Esophagus muscularis mucosa (tissue), 4 donors: ENCODE data around the gene LMO2. TPM values are rescaled to one million over a fixed set of nuclear protein-coding genes. Genes with fewer than 3 reads are reported as not detected.

Source experiments
- DNase-seq: peaks from one replicate; pipeline ENCODE4 v3.0.0-alpha.2; 2017; ENCODE audit errors: extremely low spot score
- H3K27ac ChIP-seq, 4 donors: fragments of 200-600 bp; sonication (generic); replicated peaks in 1 of 4; 1 replicate in 3 of 4; 2 replicates in 1 of 4; pipeline ENCODE4 v1.5.1; 2016 to 2019; ENCODE audit warnings: mild to moderate bottlenecking in 1 of 4
- H3K27me3 ChIP-seq, 4 donors: fragments of 200-600 bp; sonication (generic); one replicate each; pipeline versions ENCODE4 v1.5.1 to v1.6.0; 2016 to 2019
- H3K36me3 ChIP-seq, 4 donors: fragments of 200-600 bp; sonication (generic); one replicate each; pipeline ENCODE4 v1.5.1; 2016 to 2019
- H3K4me1 ChIP-seq, 4 donors: fragments of 200-600 bp; sonication (generic); one replicate each; pipeline ENCODE4 v1.5.1; 2016 to 2019
- H3K4me3 ChIP-seq, 4 donors: fragments of 200-600 bp; sonication (generic); 1 replicate in 2 of 4; 2 replicates in 2 of 4; pipeline ENCODE4 v1.5.1; 2016 to 2019; ENCODE audit warnings: mild to moderate bottlenecking in 4 of 4, moderate library complexity in 1 of 4
- H3K9me3 ChIP-seq, 4 donors: fragments of 200-600 bp; sonication (generic); 1 replicate in 3 of 4; 2 replicates in 1 of 4; pipeline ENCODE4 v1.5.1; 2016 to 2019
- EP300 ChIP-seq: sonication (generic); formaldehyde crosslinking; IDR thresholded peaks from one replicate; pipeline ENCODE4 v1.6.1; 2017; ENCODE audit warnings: antibody characterized with exemption
- POLR2A ChIP-seq: fragments of 450-650 bp; IDR thresholded peaks from one replicate; pipeline ENCODE4 v1.6.1; 2017; ENCODE audit warnings: antibody characterized with exemption, moderate library complexity, mild to moderate bottlenecking, low read depth
- POLR2AphosphoS5 ChIP-seq, 2 donors: sonication (generic); formaldehyde crosslinking; IDR thresholded peaks; one replicate each; pipeline ENCODE4 v1.6.1; 2017; ENCODE audit warnings: antibody characterized with exemption in 2 of 2
- WGBS: methylation state at CpG from one replicate; pipeline ENCODE4 v1.1.5; 2018; 5-methylcytosine and 5-hydroxymethylcytosine counted together
- intact Hi-C: fragments of 100-400 bp; cut with DNase I; formaldehyde crosslinking; loops from one replicate; pipeline ENCODE4 v1.15.1; 2023
- total RNA-seq, 4 donors: library from RNA; depleted of rRNA; stranded (reverse); fragments of >200 nt; gene quantifications; one replicate each; pipeline versions ENCODE4 v1.1.0 to v1.2.1, GENCODE V29; 2016
- TF ChIP-seq, protein P1 (sequence below), 3 experiments: fragments of 200-600 bp in 2 of 3; fragments of 450-650 bp in 1 of 3; sonication (generic) in 2 of 3; IDR thresholded peaks; one replicate each; pipeline ENCODE4 v1.5.1; 2017 to 2019; ENCODE audit warnings: antibody characterized with exemption in 3 of 3, mild to moderate bottlenecking in 2 of 3, moderate library complexity in 1 of 3

The LMO2 gene
- total RNA-seq, 4 donors from 2014 or later, result 13.3 to 20.2 (median 15.5) TPM

DNA sequence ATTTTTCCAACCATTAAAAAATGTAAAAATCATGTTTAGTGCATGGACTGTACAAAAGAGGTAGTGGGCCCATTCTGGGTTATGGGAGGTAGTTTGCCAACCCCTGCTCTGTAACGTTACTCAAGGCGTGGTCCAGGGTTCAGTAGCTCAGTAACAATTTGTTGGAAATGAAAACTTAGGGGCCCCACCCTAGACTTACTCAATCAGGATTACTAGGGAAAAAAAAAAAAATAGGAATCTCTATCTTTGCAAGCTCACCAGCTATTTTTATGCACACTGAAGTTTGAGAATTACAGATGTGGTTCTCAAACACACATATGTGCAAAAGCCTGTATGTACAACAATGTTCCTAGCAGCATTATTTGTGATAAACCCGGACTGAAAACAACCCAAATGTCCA lies 17.3 kb upstream of the LMO2 start:
- H3K27ac ChIP-seq, result no peak overlapping the region
- peaks cover 0 to 6% (median 3%) of the 10 kb centered on the region in 4 donors for H3K9me3 ChIP-seq
- no peaks in the 10 kb centered on the region for H3K27me3 ChIP-seq
- TF ChIP-seq EP300 (no peak), POLR2A (no peak), POLR2AphosphoS5 (IDR thresholded peaks at IDR 0.05) (no peak)
- TF ChIP-seq, protein P1, sequence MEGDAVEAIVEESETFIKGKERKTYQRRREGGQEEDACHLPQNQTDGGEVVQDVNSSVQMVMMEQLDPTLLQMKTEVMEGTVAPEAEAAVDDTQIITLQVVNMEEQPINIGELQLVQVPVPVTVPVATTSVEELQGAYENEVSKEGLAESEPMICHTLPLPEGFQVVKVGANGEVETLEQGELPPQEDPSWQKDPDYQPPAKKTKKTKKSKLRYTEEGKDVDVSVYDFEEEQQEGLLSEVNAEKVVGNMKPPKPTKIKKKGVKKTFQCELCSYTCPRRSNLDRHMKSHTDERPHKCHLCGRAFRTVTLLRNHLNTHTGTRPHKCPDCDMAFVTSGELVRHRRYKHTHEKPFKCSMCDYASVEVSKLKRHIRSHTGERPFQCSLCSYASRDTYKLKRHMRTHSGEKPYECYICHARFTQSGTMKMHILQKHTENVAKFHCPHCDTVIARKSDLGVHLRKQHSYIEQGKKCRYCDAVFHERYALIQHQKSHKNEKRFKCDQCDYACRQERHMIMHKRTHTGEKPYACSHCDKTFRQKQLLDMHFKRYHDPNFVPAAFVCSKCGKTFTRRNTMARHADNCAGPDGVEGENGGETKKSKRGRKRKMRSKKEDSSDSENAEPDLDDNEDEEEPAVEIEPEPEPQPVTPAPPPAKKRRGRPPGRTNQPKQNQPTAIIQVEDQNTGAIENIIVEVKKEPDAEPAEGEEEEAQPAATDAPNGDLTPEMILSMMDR (IDR thresholded peaks at IDR 0.05), result no peak
- 75% methylated on average over 3 of the region's 3 CpGs for WGBS
- H3K4me1 ChIP-seq, result peaks cover 0 to 5% (median 1%) of the 10 kb centered on the region in 4 donors
- DNase-seq, result no peak
- intact Hi-C loops, result no loop called here
- H3K36me3 ChIP-seq, result no peaks in the 10 kb centered on the region
- H3K4me3 ChIP-seq, result no peak overlapping the region

DNA sequence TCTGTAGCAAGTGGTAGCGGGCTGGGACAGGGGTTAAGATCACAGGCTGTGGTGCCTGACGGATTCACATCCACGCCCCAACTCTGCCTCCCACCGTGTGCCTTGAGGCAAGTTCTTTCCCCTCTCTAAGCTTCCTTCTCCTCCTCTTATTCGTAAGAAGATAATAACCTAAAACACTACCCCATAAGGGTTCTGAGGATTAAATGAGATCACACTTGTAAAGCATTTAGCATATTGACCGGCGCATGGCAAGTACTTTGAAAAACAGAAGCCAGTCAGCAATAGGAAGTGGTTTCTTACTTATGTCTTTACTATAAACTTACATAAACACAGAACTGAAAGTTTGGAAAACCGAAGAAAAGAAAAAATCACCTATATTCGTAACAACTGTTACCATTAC lies 15.5 kb upstream of the LMO2 start:
- peaks cover 0 to 5% (median 1%) of the 10 kb centered on the region in 4 donors for H3K4me1 ChIP-seq

DNA sequence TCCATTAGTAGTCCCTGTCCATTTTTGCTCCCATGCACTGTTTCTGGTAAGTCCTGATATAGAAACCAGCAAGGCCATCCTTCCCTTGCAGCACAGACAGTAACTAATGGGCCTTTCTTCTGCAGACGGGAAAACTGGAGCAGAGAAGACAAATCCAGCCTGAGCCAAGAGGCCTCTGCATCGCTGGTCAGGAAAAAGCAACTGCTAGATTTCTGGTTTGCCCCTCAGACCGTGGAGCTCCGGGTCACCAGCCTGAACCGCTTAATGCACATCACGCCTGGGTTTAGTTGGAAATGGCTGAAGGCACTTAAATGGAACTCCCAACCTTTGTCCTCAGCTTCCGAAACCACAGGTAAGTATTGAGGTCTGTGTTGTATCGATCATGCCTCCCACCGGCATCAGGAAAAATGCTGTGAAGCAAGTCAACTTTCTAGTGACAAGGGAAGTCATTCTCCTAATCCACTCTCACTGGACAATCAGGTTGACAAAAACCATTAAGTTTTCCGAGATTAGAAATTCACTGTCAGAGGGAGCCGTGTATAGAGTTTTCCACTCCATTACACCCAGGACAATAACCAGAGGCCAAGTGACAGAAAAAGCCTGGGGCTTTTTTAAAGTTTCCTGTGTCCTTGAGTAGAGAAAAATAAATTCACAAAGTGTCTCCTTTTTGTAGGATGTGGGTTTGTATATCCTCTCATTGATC lies 14.8 kb upstream of the LMO2 start:
- Histone ChIP-seq H3K4me3 (no peak overlapping the region), H3K36me3 (no peaks in the 10 kb centered on the region), H3K4me1 (peaks cover 0 to 5% (median 1%) of the 10 kb centered on the region in 4 donors), H3K9me3 (no peaks in the 10 kb centered on the region), H3K27ac (no peak overlapping the region), H3K27me3 (no peaks in the 10 kb centered on the region)
- TF ChIP-seq, protein P1 (IDR thresholded peaks at IDR 0.05), result no peak
- no peak for TF ChIP-seq EP300
- no peak for TF ChIP-seq POLR2AphosphoS5 (IDR thresholded peaks at IDR 0.05)
- no peak for TF ChIP-seq POLR2A
- intact Hi-C loops, result no loop called here
- 89% methylated on average over 11 of the region's 11 CpGs for WGBS
- DNase-seq, result no peak

More for the DNA sequence above, 15.5 kb upstream of the LMO2 start:
- Histone ChIP-seq H3K4me3 (no peak overlapping the region), H3K9me3 (no peaks in the 10 kb centered on the region), H3K27ac (no peak overlapping the region), H3K36me3 (no peaks in the 10 kb centered on the region), H3K27me3 (no peaks in the 10 kb centered on the region)
- WGBS, result 71% methylated on average over 9 of the region's 9 CpGs
- no peak for DNase-seq
- intact Hi-C loops, result no loop called here
- TF ChIP-seq, protein P1 (IDR thresholded peaks at IDR 0.05), result no peak
- TF ChIP-seq EP300 (no peak), POLR2A (no peak), POLR2AphosphoS5 (IDR thresholded peaks at IDR 0.05) (no peak)

DNA sequence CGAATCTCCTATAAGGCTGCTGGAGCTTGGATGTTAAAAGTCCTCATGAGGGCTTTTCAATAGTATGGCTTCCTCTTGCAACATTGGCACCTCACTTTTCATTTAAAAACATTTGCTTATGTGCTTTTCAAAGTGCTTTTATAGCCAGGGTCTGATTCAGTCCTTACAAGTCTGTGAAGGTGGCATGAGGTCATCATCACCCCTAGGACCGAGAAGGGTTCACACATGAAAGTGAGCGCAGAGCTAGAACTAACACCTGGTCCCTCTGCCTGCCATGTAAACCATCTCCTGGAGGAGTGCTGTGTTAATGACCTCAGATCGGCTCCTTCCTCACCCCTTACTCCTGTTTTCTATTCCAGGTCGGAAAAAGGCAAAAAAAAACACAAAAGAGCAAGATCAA lies 12.2 kb upstream of the LMO2 start:
- Histone ChIP-seq H3K27ac (no peak overlapping the region), H3K4me1 (peaks cover under 1 to 13% (median 10%) of the 10 kb centered on the region in 4 donors), H3K36me3 (no peaks in the 10 kb centered on the region), H3K27me3 (no peaks in the 10 kb centered on the region), H3K9me3 (no peaks in the 10 kb centered on the region), H3K4me3 (no peak overlapping the region)
- intact Hi-C loops, result no loop called here
- 69% methylated on average over 5 of the region's 5 CpGs for WGBS
- TF ChIP-seq EP300 (no peak), POLR2AphosphoS5 (IDR thresholded peaks at IDR 0.05) (no peak), POLR2A (no peak)
- TF ChIP-seq, protein P1 (IDR thresholded peaks at IDR 0.05), result no peak
- DNase-seq, result no peak
